ENCODE data around the gene HSD17B2. TPM values are rescaled to one million over a fixed set of nuclear protein-coding genes. Genes with fewer than 3 reads are reported as not detected.
"Not testable (repeated sequence)": the region's sequence is repeated elsewhere in the genome, so short reads cannot be mapped to it uniquely, and the experiment has no call there.

Gene HSD17B2
- total RNA-seq, 4 donors from 2014 or later, result not detected

DNA sequence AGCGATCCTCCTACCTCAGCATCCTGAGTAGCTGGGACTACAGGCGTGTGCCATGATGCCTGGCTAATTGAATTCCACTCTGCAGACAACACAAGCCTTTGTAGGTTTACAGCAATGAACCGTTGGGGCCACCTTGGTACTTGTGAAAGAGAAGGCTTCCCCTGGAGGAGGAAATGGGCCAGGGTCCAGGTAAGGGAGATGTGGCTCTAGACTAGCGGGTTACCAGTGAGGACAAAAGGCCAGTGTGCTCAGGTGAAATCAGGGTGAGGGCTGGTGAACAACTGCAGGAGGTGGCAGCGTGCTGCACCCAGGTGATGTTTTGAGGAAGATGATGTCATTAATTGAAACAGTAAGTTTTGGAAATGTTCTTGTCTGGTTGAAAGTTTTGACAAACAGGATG is 30.5 kb upstream of the HSD17B2 start:
- Histone ChIP-seq H3K4me1 (peaks cover 0 to 4% of the 10 kb centered on the region in 2 donors), H3K36me3 (peaks cover 4 to 5% of the 10 kb centered on the region in 2 donors), H3K9me3 (no peaks in the 10 kb centered on the region), H3K4me3 (replicated peaks in 1 of 3) (no peak overlapping the region), H3K27ac (no peak overlapping the region), H3K27me3 (no peaks in the 10 kb centered on the region)
- intact Hi-C loops (cut with DNase I), result no loop called here
- 88 to 90% methylated on average over 5 of the region's 5 CpGs for WGBS, 2 donors
- TF ChIP-seq POLR2A (IDR thresholded peaks at IDR 0.05), result no peak
- no peak for DNase-seq

DNA sequence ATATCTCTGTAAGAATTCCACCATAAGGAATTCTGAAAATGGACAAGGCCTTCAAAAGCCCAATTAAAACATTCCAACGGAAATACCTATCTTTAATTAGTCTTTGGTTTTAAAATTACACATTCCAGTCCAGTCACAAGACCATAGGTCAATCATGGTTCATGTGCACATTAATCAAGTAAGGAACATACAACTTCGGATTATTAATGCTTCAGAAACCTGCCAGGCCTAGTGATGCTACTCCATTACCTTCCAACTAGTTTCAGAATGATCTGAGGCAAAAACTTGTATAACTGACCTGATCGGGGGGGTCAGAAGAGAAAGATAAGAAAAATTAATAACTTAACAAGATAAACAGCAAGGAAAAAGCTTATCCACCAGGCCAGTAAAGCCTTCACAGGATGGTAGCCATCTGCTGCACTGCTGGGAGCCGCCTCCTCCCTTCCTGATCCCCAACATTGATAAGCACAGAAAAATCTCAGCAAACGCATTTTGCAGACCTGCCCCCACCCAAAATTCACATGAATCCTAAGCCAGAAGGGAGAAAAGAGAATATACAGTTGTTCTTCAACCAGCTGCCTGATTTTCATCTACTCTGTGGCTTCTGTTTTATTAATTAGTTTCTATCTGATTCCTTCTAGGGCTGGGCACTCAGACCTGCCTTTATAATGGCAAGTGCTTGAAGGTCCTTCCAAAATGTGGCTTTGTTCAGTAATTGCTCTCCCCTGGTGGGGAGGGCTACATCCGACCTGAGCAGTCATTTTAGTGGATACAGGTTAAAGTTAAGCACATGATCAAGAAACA is 29.8 kb upstream of the HSD17B2 start:
- WGBS, 2 donors, result 71 to 80% methylated on average over 6 of the region's 6 CpGs
- no peaks in the 10 kb centered on the region for H3K27me3 ChIP-seq
- no peak overlapping the region for H3K27ac ChIP-seq
- intact Hi-C loops (cut with DNase I), result no loop called here
- H3K9me3 ChIP-seq, result no peaks in the 10 kb centered on the region
- H3K36me3 ChIP-seq, result peaks cover 0 to 3% of the 10 kb centered on the region in 2 donors
- peaks cover under 1 to 4% of the 10 kb centered on the region in 2 donors for H3K4me1 ChIP-seq
- no peak for TF ChIP-seq POLR2A (IDR thresholded peaks at IDR 0.05)
- TF ChIP-seq, protein P1, sequence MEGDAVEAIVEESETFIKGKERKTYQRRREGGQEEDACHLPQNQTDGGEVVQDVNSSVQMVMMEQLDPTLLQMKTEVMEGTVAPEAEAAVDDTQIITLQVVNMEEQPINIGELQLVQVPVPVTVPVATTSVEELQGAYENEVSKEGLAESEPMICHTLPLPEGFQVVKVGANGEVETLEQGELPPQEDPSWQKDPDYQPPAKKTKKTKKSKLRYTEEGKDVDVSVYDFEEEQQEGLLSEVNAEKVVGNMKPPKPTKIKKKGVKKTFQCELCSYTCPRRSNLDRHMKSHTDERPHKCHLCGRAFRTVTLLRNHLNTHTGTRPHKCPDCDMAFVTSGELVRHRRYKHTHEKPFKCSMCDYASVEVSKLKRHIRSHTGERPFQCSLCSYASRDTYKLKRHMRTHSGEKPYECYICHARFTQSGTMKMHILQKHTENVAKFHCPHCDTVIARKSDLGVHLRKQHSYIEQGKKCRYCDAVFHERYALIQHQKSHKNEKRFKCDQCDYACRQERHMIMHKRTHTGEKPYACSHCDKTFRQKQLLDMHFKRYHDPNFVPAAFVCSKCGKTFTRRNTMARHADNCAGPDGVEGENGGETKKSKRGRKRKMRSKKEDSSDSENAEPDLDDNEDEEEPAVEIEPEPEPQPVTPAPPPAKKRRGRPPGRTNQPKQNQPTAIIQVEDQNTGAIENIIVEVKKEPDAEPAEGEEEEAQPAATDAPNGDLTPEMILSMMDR (IDR thresholded peaks at IDR 0.05), result no peak
- no peak overlapping the region for H3K4me3 ChIP-seq (replicated peaks in 1 of 3)
- DNase-seq, result no peak

DNA sequence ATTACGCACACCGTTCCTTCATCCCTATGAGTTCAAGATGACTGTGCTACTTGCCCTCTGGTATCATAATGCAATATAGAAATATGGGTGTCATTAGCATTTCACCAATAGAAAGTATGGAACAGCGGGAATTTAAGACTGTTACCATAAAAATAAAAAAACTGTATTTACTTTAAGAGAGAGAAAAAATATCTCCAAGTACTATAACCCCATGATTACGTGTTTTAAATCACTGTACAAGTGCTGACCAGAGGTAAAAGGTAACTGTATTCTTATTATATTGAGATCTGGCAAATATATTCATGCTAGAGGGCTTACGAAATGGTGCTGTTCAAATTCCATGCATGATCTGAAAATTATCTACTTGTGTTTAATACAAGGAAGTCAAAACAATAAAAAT is 29.0 kb upstream of the HSD17B2 start:
- DNase-seq, result no peak
- Histone ChIP-seq H3K27me3 (no peaks in the 10 kb centered on the region), H3K27ac (no peak overlapping the region), H3K36me3 (no peaks in the 10 kb centered on the region), H3K9me3 (no peaks in the 10 kb centered on the region), H3K4me3 (replicated peaks in 1 of 3) (no peak overlapping the region), H3K4me1 (peaks cover 4 to 7% of the 10 kb centered on the region in 2 donors)
- WGBS, 2 donors, result 93 to 95% methylated on average over 5 of the region's 5 CpGs
- TF ChIP-seq POLR2A (IDR thresholded peaks at IDR 0.05), result no peak
- TF ChIP-seq, protein P1 (IDR thresholded peaks at IDR 0.05), result no peak
- intact Hi-C loops (cut with DNase I), result no loop called here

DNA sequence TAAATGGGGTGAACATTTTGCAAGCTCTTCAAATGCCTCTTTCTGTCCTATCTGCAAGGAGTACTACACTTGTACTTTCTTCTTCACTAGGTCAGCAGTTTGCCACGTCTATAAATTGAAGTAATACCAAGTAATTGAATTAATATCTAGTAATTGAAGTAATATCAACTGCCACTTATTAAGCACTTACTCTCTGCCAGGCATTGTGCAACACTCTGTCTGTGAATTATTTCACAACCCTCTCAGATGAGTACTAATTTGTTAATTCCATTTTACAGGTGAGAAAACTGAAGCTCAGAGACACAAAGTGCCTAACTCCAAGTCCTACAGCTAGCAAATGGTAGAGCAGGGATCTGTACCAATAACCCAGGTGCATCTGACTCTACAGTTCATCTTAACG is 27.9 kb upstream of the HSD17B2 start:
- H3K27me3 ChIP-seq, result no peaks in the 10 kb centered on the region
- no peaks in the 10 kb centered on the region for H3K36me3 ChIP-seq
- TF ChIP-seq, protein P1 (IDR thresholded peaks at IDR 0.05), result no peak
- TF ChIP-seq POLR2A (IDR thresholded peaks at IDR 0.05), result no peak
- no peak overlapping the region for H3K27ac ChIP-seq
- intact Hi-C loops (cut with DNase I), result no loop called here
- H3K9me3 ChIP-seq, result no peaks in the 10 kb centered on the region
- DNase-seq, result no peak
- peaks cover 4 to 7% of the 10 kb centered on the region in 2 donors for H3K4me1 ChIP-seq
- 85 to 93% methylated on average over 2 of the region's 2 CpGs for WGBS, 2 donors
- H3K4me3 ChIP-seq (replicated peaks in 1 of 3), result no peak overlapping the region

DNA sequence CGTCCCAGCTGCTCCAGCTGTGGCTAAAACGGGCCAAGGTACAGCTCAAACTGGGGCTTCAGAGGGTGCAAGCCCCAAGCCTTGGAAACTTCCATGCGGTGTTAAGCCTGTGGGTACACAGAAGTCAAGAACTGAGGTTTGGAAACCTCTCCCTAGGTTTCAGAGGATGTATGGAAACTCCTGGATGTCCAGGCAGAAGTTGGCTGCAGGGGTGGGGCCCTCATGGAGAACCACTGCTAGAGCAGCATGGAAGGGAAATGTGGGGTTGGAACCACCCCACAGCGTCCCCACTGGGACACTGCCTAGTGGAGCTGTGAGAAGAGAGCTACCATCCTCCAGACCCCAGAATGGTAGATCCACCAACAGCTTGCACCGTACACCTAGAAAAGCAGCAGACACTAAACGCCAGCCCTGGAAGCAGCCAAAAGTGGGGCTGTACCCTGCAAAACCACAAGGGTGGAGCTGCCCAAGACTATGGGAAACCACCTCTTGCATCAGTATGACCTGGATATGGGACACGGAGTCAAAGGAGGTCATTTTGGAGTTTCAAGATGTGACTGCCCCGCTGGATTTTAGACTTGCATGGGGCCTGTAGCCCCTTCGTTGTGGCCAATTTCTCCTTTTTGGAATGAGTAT is 26.0 kb upstream of the HSD17B2 start:
- no peak for DNase-seq

DNA sequence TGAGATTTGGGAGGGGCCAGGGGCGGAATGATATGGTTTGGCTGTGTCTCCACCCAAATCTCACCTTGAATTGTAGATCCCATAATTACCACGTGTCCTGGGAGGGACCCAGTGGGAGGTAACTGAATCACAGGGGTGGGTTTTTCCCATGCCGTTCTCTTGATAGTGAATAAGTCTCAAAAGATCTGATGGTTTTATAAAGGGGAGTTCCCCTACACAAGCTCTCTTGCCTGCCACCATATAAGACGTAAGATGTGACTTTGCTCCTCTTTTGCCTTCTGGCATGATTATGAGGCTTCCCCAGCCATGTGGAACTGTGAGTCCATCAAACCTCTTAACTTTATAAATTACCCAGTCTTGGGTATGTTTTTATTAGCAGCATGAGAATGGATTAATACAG is 25.3 kb upstream of the HSD17B2 start:
- WGBS, 2 donors, result 93 to 94% methylated on average over 4 of the region's 4 CpGs
- H3K4me3 ChIP-seq (replicated peaks in 1 of 3); H3K4me1 ChIP-seq; H3K36me3 ChIP-seq; intact Hi-C loops (cut with DNase I); H3K27ac ChIP-seq; H3K27me3 ChIP-seq; DNase-seq; H3K9me3 ChIP-seq: not testable (repeated sequence)

More for the DNA sequence above, 26.0 kb upstream of the HSD17B2 start:
- Histone ChIP-seq H3K4me3 (replicated peaks in 1 of 3) (no peak overlapping the region), H3K36me3 (no peaks in the 10 kb centered on the region), H3K4me1 (peaks cover 0 to 7% of the 10 kb centered on the region in 2 donors), H3K9me3 (no peaks in the 10 kb centered on the region), H3K27ac (no peak overlapping the region), H3K27me3 (no peaks in the 10 kb centered on the region)
- WGBS, 2 donors, result 91 to 96% methylated on average over 7 to 8 of the region's 9 CpGs
- intact Hi-C loops (cut with DNase I), result no loop called here
- no peak for TF ChIP-seq POLR2A (IDR thresholded peaks at IDR 0.05)
- TF ChIP-seq, protein P1 (IDR thresholded peaks at IDR 0.05), result no peak
